HPDE6-E6E7 (cell line): Measurements from ENCODE around the gene SNX10.

Source experiments
- DNase-seq: peaks from one replicate; pipeline ENCODE4 v3.0.0; 2011; ENCODE audit warnings: missing footprints; ENCODE audit errors: extremely low spot score

The SNX10 gene

DNA sequence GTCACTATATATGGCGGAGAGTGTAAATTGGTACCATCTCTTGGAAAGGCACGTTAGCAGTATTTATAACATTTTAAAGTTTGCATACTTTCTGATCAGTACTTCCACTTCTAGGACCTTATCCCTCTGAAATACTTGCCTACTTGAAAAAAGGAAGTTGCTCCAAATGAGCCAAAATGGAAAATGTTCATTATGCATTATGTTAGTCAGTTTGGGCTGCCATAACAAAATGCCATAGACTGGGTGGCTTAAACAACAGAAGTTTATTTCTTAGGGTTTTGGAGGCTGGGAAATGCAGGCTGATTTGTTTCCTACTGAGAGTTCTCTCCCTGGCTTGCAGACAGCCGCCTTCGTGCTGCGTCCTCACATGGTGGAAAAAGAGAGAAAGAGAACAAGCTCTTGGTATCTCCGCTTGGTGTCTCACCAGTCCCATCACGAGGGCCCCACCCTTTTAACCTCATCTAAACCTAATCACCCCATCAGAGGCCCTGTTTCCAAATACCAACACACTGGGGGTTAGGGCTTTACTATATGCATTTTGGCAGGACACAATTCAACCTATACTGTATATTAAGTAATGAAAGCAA, 6.9 kb downstream of the SNX10 start:
- no peak for DNase-seq

DNA sequence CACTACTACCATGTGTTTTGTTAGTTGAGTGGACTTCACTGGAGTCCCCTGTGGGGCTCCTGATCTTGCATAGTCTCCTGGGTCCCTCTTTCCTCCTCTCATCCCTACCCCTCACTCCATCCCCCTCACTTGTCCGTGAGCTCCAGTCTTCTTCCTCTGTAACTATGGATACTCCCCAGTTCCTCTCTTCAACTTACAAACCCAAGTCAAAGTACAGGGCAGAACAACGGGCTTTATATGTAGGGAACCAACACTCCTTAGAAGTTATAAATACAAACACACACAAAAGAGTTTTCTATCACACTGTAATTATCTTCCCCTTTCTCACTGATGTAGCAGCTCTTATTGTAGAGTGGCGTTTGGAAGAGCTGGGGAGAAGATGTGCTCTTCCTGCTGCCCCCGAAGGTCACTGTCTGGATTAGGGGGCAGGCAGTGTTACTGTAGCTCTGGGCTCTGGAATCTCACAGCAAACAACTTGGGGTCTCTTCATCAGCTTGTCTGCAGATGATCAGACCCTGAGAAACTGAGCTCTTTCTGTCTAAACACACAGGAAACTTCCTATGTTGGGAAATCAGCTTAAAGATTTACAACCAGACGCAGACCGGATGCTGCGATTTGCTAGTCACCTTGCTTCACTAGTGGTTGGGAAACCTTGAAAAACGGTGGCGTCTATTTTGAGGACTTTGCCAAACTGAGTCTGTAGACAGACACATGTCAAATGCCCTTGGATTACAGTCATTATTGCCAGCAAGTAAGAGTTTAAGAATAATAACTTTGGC, 13.6 kb downstream of the SNX10 start:
- DNase-seq: no peak

- no peak for DNase-seq
Measured at GRCh38 chr7:26305869-26306665, 14.4 kb downstream of the SNX10 start.

DNA sequence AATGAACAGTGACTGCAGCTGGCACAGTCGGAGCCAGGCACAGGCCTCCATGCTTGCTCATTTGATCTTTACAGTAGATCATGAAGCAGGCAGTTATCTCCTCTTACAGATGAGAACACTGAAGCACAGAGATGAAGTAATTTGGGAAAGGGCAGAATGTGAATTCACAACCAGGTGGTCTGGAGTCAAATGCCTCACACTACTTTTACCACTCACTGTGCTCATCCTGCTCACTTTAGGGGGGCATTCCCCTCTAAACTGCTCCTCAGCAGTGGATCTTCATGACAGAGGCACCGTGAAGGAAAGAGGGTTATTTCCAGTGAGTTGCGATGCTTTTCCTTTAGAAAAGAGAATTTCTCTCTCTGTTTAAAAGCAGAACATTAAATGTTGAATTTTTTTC, 15.1 kb downstream of the SNX10 start:
- no peak for DNase-seq

DNA sequence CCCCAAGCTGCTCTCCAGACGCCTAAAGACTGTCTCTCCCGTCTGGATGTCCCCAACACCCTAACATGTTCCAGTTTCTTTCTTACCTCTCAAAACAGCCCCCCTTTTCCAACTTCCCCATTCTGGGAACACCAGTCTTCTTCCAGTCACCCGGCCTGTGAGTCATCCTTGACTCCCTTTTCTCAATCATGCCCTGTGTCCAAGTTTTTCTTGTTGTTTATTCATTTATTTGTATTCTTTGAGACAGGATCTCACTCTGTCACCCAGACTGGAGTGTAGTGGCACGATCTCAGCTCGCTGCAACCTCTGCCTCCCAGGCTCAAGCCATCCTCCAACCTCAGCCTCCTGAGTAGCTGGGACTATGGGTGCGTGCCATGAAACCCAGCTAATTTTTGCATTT, 15.6 kb downstream of the SNX10 start:
- DNase-seq: no peak

DNA sequence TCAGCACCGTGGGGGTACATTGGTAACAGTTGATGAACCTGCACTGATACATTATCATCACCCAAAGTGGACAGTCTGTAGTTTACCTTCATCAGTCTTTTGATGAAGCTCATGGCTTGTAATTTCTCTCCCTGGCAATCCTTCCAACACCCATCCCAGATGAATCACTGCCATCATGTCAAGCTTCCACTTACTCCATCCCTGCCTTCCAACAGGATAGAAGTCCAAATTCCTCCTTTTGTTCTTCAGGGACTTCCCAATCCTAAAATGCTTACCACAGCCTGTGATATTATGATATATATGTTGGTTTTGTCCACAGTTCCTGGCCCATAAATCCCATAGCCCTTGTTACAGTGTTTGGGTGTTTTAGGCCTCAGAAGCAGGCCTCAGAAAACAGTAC, 16.1 kb downstream of the SNX10 start:
- DNase-seq: no peak

DNA sequence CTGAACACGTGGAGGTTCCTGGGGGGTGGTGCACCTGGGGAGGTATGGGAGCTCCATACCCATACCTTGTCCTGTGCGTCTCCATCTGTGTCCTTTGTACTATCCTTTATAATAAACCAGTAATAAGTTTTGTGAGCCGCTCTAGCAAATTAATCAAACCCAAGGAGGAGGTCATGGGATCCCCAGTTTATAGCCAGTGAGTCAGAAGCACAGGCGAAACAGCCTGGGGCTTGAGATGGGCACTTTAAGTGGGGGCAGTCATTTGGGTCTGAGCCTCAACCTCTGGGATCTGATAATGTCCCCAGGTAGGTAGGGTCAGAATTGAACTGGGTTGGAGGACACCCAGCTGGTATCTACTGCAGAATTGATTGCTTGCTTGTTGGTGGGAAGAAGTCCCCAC, 16.9 kb downstream of the SNX10 start:
- DNase-seq: no peak

DNA sequence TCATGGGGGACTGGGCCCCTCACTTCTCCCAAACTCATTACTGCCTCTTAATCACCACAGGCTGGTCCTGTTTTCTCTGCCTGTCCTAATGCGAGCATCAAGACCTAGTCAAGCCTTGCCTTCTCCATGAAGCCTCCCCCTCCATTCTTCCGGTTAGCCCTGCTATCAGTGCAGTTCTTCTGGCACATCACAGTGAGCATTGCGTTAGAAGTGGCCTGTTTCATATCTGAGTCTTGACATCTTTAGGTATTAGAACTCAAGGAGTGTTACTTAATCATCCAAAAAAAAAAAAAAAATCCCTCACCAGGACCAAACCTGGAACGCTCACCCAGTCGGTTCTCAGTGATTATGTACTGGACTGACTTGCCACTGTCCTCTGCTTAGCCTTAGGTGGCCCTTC, 17.4 kb downstream of the SNX10 start:
- no peak for DNase-seq

GRCh38 chr7:26311798-26312197, 20.1 kb downstream of the SNX10 start:
- no peak for DNase-seq

- no peak for DNase-seq
Measured at GRCh38 chr7:26317211-26317610, 25.5 kb downstream of the SNX10 start.

DNA sequence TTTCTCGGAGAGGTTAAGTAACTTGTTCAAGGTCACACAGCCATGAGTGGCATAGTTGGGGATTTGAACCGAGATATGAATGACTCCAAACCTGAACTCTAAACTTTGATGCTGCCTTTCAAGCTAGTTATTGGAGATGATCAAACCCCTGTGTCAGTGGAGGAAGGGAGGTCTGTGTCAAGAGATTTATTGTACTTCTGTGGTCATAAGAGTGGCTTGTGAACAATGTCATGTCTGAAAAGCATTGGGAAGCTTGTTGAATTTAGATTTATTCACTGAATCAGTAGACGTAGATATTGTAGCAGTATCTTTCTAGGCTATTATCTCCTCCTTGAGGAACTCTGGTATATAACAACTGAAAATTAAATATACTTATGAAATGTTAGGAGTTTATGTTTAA, 27.3 kb downstream of the SNX10 start:
- DNase-seq: no peak

DNA sequence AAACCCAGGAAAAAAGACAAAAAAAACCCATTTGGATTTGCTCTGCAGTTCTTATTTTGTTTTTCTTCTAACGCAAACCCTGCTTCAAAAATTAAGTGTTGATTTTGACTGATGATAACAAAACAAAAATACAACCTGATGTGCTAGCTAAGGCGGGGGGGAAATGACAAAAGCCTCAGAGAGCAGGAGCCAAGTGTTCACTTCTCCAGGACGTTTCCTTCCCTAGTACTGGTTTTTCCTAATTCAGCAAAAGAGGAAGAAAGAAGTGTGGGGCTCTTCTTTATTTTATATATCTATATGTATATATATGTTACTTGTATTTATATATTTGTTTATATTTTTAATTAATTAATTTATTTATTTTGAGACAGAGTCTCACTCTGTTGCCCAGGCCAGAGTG, 28.0 kb downstream of the SNX10 start:
- no peak for DNase-seq

- no peak for DNase-seq
Measured at GRCh38 chr7:26320878-26321277, 29.2 kb downstream of the SNX10 start.

DNA sequence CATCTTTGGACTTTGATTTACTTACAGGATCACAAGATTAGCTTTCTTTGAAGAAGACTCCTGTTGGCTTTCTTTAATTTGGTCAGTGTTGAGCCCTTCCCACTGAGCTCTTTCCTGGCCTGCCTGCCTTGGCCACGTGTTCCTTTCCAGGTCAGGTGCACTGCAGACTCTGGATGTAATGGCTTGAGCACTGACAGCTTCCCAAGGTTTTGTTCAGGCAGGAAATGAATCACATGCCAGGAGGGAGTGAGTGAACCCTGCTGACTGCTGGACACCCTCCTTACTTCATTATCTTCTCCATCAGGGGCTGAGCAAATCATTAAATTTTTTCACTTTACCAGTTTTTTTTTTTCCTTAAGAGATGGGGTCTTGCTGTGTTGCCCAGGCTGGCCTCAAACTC, 29.8 kb downstream of the SNX10 start:
- no peak for DNase-seq

GRCh38 chr7:26326211-26326610, 34.5 kb downstream of the SNX10 start:
- no peak for DNase-seq

- no peak for DNase-seq
Measured at GRCh38 chr7:26328498-26329390, 37.1 kb downstream of the SNX10 start.

DNA sequence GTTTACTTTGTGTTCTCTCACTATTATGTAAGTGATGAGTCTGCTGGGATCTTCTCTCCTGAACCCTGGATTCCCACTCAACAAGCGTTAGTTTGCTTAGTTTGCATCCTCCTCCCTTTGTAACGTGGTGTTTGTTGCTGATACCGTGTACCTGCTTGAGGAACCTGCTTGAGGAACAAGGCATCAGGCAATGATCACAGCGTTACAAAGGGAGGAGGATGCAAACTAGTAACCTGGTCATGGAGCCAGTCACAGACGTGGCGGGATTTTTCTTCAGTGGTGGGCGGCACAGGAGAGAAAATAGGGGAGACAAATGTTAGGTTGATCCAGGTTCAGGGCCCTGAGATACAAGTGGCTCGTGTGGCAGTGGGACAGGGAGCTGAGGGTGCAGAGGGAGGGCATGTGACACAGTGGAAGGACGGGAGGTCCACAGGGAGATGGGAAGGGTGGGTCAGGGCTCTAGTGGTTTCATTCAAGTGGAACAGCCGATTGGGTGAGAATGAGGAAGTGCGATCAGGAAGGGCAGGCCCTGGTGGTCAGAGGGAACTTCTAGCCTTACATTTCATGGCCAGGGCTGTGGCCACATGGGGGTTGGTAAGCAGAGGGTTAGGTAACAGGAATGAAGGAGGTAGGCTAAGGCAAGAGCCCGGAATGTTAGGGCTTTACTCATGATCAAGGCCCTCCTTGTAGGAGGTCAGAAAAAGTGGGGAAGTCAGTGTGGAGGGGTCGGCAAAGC, 38.0 kb downstream of the SNX10 start:
- no peak for DNase-seq

- no peak for DNase-seq
Measured at GRCh38 chr7:26331113-26331512, 39.5 kb downstream of the SNX10 start.

DNA sequence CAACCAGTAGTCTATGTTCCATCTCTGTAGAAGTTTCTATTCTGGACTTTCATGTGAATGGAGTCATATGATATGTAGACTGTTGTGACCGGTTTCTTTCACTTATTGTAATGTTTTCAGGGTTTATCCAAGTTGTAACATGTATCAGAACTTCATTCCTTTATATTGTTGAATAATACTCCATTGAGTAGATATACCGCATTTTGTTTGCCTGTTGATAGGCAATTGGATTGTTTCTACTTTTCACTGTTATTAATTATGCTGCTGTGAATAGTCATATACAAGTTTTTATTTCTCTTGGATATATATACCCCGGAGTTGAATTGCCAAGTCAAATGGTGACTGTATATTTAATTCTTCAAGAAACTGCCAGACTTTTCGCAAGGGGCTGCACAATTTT, 40.1 kb downstream of the SNX10 start:
- DNase-seq: no peak

DNA sequence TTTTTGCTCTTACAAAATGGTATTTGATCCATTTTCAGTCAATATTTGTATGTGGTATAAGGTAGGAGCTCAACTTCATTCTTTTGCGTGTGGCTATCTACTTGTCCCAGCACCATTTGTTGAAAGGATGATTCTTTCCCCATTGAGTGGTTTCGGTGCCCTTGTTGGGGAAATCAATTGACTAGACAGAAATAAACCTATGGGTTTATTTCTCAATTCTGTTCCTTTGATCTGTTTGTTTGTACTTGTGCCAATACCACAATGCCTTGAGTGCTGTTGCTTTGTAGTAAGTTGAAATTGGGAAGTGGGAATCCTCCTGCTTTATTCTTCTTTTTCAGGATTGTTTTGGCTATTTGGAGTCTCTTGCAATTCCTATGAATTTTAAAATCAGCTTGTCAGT, 41.0 kb downstream of the SNX10 start:
- DNase-seq: no peak

DNA sequence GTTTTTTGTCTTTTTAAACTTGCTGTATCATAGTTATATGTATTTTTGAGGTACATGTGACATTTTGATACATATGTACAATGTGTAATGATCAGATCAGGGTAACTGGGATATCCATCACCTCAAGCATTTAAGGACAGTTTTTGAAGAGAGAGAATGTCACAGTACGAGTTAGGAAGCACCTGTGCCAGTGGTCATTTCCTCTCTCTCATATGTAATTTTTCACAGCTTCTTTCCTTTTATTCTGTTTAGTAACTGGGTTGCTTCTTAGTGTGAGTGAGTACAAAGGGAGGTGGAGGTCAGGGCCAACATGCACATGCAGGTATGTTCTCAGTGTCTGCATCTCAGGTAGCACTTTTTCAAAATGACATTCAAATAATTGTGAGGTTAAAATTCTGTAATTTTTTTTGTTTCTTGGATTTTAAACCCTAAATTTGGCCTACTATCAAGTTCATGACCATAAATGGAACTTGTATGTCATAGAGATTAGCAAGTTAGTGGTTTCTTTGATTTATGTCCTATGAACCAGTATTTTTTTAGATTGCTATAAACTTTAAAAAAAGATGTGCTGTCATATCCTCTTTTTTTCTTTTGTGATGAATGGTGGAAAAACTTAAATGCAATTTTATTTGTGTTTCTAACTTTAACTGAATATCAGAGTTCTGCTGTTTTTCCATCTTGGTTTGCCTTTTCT, 42.7 kb downstream of the SNX10 start:
- no peak for DNase-seq
